GM12874 (cell line): Measurements from ENCODE around the gene CCDC182.

Experiments
- TF ChIP-seq, protein P1 (sequence below): IDR thresholded peaks from 2 replicates; pipeline ENCODE4 v1.5.1; 2011; ENCODE audit warnings: low read depth, mild to moderate bottlenecking, control low read depth, low read length, moderate library complexity; ENCODE audit not compliant: insufficient read depth

Gene CCDC182

DNA sequence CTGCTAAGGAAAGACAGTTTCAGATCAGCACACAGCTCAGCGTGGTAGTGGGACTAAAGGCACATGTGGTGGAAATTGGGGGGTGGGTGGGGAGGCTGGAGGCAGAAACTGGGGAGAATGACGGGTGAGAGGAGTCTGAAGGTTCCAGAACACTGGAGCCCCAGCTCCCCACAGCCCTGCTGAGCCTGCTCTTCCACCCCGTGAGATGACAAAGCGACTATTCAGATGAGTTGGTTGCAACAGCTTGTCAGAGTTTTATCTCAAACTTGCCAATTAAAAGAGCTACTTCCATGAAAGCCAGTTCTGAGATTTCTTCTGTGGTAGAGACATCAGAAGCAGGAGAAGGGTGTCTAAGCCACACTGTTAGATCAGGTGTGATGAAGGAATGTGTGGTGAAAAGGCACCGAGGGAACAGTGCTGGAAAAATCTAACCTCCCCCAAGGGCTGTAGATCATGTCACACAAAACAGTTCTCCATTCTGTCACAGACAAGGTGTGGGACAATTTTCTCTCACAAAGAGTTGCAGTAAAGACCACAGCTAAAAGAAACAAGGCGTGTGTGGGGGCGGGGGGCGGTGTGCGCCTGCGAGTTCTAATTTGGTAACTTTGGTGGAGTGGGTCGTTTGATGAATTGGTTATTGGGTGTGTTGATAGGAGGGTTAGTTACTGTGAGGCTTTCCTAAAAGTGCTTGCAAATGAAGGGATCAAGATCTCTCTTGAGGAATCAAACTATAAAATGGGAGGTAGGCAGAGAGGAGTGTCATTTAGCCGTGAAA, 39.0 kb downstream of the CCDC182 start:
- TF ChIP-seq, protein P1, sequence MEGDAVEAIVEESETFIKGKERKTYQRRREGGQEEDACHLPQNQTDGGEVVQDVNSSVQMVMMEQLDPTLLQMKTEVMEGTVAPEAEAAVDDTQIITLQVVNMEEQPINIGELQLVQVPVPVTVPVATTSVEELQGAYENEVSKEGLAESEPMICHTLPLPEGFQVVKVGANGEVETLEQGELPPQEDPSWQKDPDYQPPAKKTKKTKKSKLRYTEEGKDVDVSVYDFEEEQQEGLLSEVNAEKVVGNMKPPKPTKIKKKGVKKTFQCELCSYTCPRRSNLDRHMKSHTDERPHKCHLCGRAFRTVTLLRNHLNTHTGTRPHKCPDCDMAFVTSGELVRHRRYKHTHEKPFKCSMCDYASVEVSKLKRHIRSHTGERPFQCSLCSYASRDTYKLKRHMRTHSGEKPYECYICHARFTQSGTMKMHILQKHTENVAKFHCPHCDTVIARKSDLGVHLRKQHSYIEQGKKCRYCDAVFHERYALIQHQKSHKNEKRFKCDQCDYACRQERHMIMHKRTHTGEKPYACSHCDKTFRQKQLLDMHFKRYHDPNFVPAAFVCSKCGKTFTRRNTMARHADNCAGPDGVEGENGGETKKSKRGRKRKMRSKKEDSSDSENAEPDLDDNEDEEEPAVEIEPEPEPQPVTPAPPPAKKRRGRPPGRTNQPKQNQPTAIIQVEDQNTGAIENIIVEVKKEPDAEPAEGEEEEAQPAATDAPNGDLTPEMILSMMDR = no peak

DNA sequence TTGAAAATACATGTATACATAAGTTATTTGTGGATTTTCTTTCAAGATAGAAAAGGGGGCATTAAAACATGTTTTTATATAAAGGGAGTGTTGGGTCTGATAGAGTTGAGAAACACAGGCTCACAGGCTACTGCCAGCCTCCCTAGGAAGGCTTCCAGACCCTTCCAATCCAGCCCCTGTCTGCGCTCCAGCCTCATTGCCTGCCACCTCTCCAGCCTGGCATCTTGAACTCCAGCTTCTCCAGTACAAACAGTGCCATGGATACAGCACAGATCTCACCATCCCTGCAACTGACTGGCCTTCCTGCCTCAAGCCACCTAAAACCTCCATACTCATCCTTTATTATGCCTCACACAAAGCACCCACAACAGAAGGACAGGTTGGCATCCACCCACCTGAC, 40.7 kb downstream of the CCDC182 start:
- TF ChIP-seq, protein P1 = no peak

DNA sequence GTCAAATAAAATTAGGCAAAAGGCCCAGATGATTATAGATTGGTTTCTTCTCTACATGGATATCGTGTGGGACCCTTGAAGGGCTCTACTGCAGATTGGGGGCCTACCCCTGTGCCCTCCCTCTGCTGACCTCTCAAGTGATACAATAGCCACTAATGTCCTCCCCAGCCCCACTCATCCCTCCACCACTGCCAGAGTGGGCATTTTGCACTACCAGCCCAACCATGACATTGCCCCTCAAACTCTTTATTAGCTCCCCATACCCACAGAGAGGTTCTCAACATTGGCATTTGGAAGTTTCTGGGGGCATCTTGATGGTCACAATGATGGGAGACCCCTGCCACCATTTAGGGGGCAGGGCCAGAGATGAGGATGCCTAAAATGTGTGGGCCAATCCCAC, 41.8 kb downstream of the CCDC182 start:
- TF ChIP-seq, protein P1 = no peak

DNA sequence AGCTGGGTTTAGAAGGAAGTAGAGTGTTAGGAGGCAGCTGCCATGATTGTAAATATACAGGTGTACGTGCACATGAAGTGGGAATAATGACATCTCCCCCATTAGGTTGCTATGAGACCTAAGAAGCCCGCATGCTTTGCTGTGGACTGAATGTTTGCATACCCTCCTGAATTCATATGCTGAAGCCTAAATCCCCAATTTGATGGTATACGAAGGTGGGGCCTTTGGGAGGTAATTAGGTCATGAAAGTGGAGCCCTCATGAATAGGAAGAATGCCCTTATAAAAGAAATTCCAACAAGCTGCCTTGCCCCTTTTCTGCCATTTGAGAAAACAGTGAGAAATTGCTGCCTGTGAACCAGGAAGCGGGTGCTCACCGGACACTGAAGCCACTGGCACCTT, 44.0 kb downstream of the CCDC182 start:
- TF ChIP-seq, protein P1 = no peak

DNA sequence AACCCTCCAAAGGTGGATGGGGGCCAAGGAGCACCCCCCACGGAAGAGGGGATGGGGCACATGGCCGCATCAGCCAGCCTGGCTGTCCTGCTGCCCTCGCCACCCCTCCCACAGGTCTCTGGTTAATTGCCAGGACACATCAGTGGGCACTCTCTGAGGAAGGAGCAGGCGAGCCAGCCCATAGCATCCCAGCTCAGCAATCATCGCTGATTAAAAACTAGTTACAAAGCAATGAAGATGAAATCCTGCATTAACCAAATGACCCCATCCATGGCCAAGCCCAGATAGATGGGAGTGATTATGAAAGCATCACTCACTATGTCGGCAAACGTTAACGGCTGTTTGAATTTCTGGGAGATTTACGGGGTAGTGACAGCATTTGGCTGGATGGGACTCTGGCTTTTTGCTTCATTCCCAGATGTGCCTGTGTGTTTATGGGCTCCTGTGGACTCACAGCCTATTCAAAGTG, 45.3 kb downstream of the CCDC182 start:
- TF ChIP-seq, protein P1 = no peak

DNA sequence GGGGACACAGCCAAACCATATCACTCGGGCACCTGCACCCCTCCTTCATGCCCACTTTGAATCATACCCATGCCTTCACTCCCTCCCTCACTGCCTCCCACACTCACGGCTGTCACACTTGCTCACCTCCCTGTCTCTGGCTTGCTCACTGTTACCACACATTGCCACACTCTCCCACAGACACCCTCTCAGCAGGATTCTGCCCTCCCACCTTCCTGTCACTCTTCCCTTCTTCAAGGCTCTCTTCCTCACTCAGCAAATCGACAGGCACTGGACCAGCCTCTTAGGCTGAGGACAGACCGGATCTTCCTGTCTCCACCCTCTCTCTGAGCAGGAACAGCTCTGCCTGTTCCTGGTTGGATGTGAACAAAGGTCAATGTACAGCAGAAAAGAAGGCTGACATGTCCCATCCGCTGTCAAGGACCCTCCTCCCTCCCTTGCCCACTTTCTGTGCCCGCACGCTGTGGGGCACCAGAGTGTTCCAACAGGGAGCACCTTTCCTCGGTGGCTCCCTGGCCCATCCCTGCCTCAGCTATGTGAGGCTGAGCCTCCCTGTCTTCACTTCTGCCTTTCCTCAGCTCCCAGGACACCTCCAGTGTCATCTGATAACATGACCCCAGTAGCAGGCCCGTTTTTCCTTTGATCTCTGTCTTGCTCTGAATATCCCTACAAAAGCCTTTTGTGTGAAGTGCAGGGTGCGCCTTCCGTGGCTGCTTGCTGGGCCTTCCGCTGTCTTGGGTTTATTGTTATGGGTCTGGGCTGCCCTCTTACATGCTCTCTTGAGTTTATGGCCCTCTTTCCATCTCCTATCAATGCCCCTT, 47.0 kb downstream of the CCDC182 start:
- TF ChIP-seq, protein P1 = no peak

DNA sequence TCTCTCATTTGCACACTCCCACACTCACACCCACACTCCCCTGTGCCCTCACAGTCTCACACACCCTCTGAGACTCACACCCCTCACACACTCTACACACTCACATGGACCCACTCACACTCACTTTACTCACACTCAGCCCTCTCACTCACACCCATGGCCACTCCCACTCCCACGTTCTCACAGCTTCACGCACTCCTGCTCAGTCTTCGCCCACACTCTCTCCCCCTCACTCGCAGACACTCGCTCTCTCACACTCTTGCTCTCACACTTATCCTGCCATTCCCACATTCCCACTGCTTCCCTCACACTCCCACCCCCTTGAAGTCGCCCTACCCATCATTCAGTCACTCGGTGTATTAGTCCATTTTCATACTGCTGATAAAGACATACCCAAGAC, 47.9 kb downstream of the CCDC182 start:
- TF ChIP-seq, protein P1 = no peak
